PC-9 (cell line): ENCODE measurements around the gene MAP10. TPM values are rescaled to one million over a fixed set of nuclear protein-coding genes. Genes with fewer than 3 reads are reported as not detected.

Source experiments
- BruUV-seq: library from RNA; stranded (reverse); fragments of 400-500 nt; replicated peaks from 2 replicates; lab custom pipeline; 2021; lab: Mats Ljungman, UMichigan
- CTCF ChIA-PET: fragments of 300-600 bp; sonication (Branson Sonifier 250); formaldehyde crosslinking; loops from one replicate; lab custom pipeline; 2022; ENCODE audit warnings: antibody characterized with exemption; lab: Charles Lee
- POLR2A ChIA-PET: fragments of 300-600 bp; sonication (Branson Sonifier 250); formaldehyde crosslinking; loops from one replicate; lab custom pipeline; 2022; ENCODE audit warnings: antibody characterized with exemption; ENCODE audit not compliant: unreplicated experiment; lab: Charles Lee
- DNase-seq, 2 experiments: peaks; one replicate each; pipeline versions ENCODE4 v3.0.0 to v3.0.0-alpha.2; 2015 to 2022; ENCODE audit warnings: mixed read lengths in 1 of 2
- H2AFZ ChIP-seq: fragments of 200-600 bp; sonication (generic); 2 replicates; pipeline ENCODE4 v1.8.1; 2017; ENCODE audit warnings: antibody characterized with exemption
- H3F3A ChIP-seq: fragments of 200-600 bp; sonication (generic); 2 replicates; pipeline ENCODE4 v1.8.1; 2017; ENCODE audit warnings: antibody characterized with exemption, mild to moderate bottlenecking, low read depth; ENCODE audit not compliant: insufficient read depth
- H3K27ac ChIP-seq: fragments of 200-600 bp; sonication (generic); 2 replicates; pipeline ENCODE4 v1.6.1; 2016; ENCODE audit warnings: mixed run types
- H3K27me3 ChIP-seq: fragments of 200-600 bp; sonication (generic); 2 replicates; pipeline ENCODE4 v1.6.1; 2016; ENCODE audit warnings: low read depth, mixed run types; ENCODE audit not compliant: insufficient read depth
- H3K36me3 ChIP-seq: fragments of 200-600 bp; sonication (generic); 2 replicates; pipeline ENCODE4 v1.6.1; 2016; ENCODE audit warnings: low read depth, mixed run types
- H3K4me1 ChIP-seq: fragments of 200-600 bp; sonication (generic); replicated peaks from 2 replicates; pipeline ENCODE4 v1.6.1; 2016; ENCODE audit warnings: mixed run types; ENCODE audit not compliant: insufficient read depth
- H3K4me2 ChIP-seq: fragments of 200-600 bp; sonication (generic); 2 replicates; pipeline ENCODE4 v1.6.1; 2017; ENCODE audit warnings: mixed run types
- H3K4me3 ChIP-seq: fragments of 200-600 bp; sonication (generic); 2 replicates; pipeline ENCODE4 v1.6.1; 2016; ENCODE audit warnings: mixed run types
- H3K79me2 ChIP-seq: fragments of 200-600 bp; sonication (generic); 2 replicates; pipeline ENCODE4 v1.6.1; 2017; ENCODE audit warnings: low read depth, mixed run types
- H3K9me2 ChIP-seq: fragments of 200-600 bp; sonication (generic); 2 replicates; pipeline ENCODE4 v1.8.1; 2017; ENCODE audit warnings: mild to moderate bottlenecking; ENCODE audit not compliant: insufficient read depth
- H3K9me3 ChIP-seq: fragments of 200-600 bp; sonication (generic); 2 replicates; pipeline ENCODE4 v1.8.1; 2016; ENCODE audit warnings: low read depth; ENCODE audit not compliant: insufficient read depth
- H4K20me1 ChIP-seq: fragments of 200-600 bp; sonication (generic); 2 replicates; pipeline ENCODE4 v1.8.1; 2017; ENCODE audit not compliant: insufficient read depth
- CTCF ChIP-seq: fragments of 200-600 bp; sonication (generic); conservative IDR thresholded peaks from 2 replicates; pipeline ENCODE4 v1.6.1; 2017; ENCODE audit warnings: mixed run types, antibody characterized with exemption, mild to moderate bottlenecking, moderate library complexity
- EZH2 ChIP-seq: fragments of 200-600 bp; sonication (generic); IDR thresholded peaks from 2 replicates; pipeline ENCODE4 v1.8.0; 2017; ENCODE audit warnings: antibody characterized with exemption, low read depth
- intact Hi-C: fragments of 100-400 bp; cut with micrococcal nuclease; formaldehyde crosslinking; loops from one replicate; pipeline ENCODE4 v1.10.0; 2022; ENCODE audit not compliant: unreplicated experiment
- total RNA-seq: library from RNA; stranded (reverse); gene quantifications from 2 replicates; pipeline ENCODE4 v1.2.3, GENCODE V29; 2021

The MAP10 gene
- total RNA-seq, 1 experiment from 2014 or later = 0.13 TPM

- Histone ChIP-seq H3K4me3 (no peak overlapping the region), H3K27ac (no peak overlapping the region), H4K20me1 (no peaks in the 10 kb centered on the region), H3K36me3 (no peaks in the 10 kb centered on the region), H3K9me3 (no peaks in the 10 kb centered on the region), H3F3A (peaks cover 12% of the 10 kb centered on the region; the same call in 1 of the 2 replicates), H3K79me2 (no peaks in the 10 kb centered on the region), H3K27me3 (no peaks in the 10 kb centered on the region), H3K4me2 (no peak overlapping the region), H2AFZ (no peak overlapping the region; the same call in 1 of the 2 replicates), H3K4me1 (peaks cover 12% of the 10 kb centered on the region), H3K9me2 (no peaks in the 10 kb centered on the region)
- ChIA-PET CTCF (no interaction called here), POLR2A (no interaction called here)
- no TSS peak for BruUV-seq
- TF ChIP-seq CTCF = no peak
- TF ChIP-seq EZH2 = no peak
- intact Hi-C loops = no loop called here
- no peak for DNase-seq
Observed at GRCh38 chr1:232766241-232766890, 38.9 kb upstream of the MAP10 start.

DNA sequence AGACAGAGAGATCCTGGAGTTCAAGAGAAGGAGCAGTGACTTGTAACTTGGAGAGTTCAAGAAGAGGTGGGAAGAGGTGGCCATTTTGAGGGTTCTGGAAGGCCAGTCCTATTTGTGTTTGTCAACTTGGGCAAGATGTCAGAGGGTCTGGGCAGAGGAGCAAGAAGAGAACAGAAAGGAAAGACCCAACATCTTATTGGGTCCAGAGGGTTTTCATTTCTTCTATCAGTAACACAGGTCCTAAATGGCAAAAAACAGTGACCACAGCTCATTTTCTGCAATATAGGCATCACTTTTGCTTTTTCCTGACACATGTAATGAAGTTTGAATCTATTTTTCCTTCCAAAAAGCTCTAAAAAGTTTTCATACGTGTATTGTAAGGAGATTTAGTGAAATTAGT, 38.3 kb upstream of the MAP10 start:
- peak overlapping the region; percentile 42 for H3K27ac ChIP-seq

More for the DNA sequence above, 38.3 kb upstream of the MAP10 start:
- intact Hi-C loops = no loop called here
- Histone ChIP-seq H2AFZ (peak overlapping the region; percentile 23; the same call in 1 of the 2 replicates), H3K9me2 (no peaks in the 10 kb centered on the region), H3K4me3 (no peak overlapping the region), H3K4me2 (peak overlapping the region; percentile 24), H3K36me3 (no peaks in the 10 kb centered on the region), H3K4me1 (peaks cover 12% of the 10 kb centered on the region), H3F3A (peaks cover 12% of the 10 kb centered on the region; the same call in 1 of the 2 replicates), H3K9me3 (no peaks in the 10 kb centered on the region), H3K27me3 (no peaks in the 10 kb centered on the region), H4K20me1 (no peaks in the 10 kb centered on the region), H3K79me2 (no peaks in the 10 kb centered on the region)
- no peak for DNase-seq
- CTCF ChIA-PET = no interaction called here
- POLR2A ChIA-PET = no interaction called here
- TF ChIP-seq EZH2 (no peak), CTCF (no peak)
- BruUV-seq = no TSS peak
